Activated B cell treated with CpG ODN at 0.5 μM for 24 hours (primary cell): ENCODE results near the gene PDE5A. TPM values are rescaled to one million over a fixed set of nuclear protein-coding genes. Genes with fewer than 3 reads are reported as not detected.

Source experiments
- ATAC-seq: fragments of 200-7000 bp; cut with Tn5 transposase; one replicate; pipeline ENCODE4 v1.10.0; 2021; ENCODE audit warnings: low read depth, mild to moderate bottlenecking, moderate library complexity
- CTCF ChIA-PET: fragments of 350-600 bp; sonication (Branson Sonifier 250); formaldehyde crosslinking; loops from one replicate; lab custom pipeline; 2021; ENCODE audit warnings: antibody characterized with exemption; lab: Charles Lee
- POLR2A ChIA-PET: fragments of 350-600 bp; sonication (Branson Sonifier 250); formaldehyde crosslinking; loops from one replicate; lab custom pipeline; 2021; ENCODE audit warnings: antibody characterized with exemption; lab: Charles Lee
- DNase-seq: peaks from one replicate; pipeline ENCODE4 v3.0.0; 2022
- H3K27ac Mint-ChIP-seq: one replicate; pipeline ENCODE4 v1.8.0; 2020; ENCODE audit warnings: mixed read lengths
- H3K27me3 Mint-ChIP-seq: one replicate; pipeline ENCODE4 v1.8.0; 2021; ENCODE audit warnings: mixed read lengths
- H3K36me3 Mint-ChIP-seq: one replicate; pipeline ENCODE4 v1.8.0; 2021; ENCODE audit warnings: low read depth, mixed read lengths
- H3K4me1 Mint-ChIP-seq: one replicate; pipeline ENCODE4 v1.8.0; 2021; ENCODE audit warnings: mixed read lengths
- H3K4me3 Mint-ChIP-seq: one replicate; pipeline ENCODE4 v1.8.0; 2020; ENCODE audit warnings: mild to moderate bottlenecking, mixed read lengths
- H3K9me3 Mint-ChIP-seq: one replicate; pipeline ENCODE4 v1.8.0; 2020; ENCODE audit warnings: mixed read lengths
- intact Hi-C: fragments of 100-400 bp; cut with micrococcal nuclease; formaldehyde crosslinking; loops from one replicate; pipeline ENCODE4 v1.15.1; 2024
- total RNA-seq: library from RNA; stranded (reverse); gene quantifications from 2 replicates; pipeline ENCODE4 v1.2.3, GENCODE V29; 2022
- TF ChIP-seq, protein P1 (sequence below): fragments of 200-600 bp; IDR thresholded peaks from one replicate; pipeline ENCODE4 v1.8.0; 2022; ENCODE audit warnings: antibody characterized with exemption, mild to moderate bottlenecking

PDE5A gene
- total RNA-seq, 1 donor from 2014 or later: 0.47 TPM

DNA sequence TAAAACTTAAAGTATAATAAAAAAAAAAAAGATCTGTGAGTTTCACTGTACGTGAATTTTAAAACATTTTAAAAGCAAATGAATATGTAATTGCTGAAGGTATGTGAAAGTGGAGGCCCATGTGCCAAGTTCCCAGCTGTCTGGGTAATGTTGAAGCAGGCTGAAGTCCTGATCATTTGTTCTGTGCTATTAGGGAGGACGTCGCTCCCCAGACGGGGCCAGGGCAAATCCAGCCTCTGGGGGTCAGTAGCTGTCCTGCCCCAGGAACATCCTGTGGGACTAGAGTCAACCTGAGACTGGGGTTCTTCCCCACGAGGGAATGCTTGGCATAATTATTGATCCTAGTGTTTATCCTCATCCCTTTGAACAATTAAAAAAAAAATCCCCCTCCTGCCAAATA, 48.8 kb downstream of the PDE5A start:
- CTCF ChIA-PET: no interaction called here
- H3K36me3 Mint-ChIP-seq: no peaks in the 10 kb centered on the region

DNA sequence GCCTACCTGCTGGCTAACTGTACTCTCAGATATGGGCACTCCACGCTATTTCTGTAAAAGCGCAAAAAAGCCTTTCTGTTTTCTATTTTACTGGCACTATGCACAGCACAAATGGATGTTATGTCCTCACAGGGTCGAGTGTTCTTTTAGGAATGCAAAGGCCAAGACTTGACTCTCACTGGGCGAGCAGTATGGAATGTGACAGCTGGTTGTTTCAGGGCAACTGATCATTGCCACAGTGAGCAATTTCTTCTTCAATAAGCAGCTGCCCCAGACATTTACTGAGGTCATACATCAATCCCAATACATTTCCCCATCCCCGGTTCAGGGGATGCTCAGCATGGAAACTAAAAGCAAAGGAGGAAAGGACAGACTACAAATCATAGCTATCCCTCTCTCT, 58.2 kb downstream of the PDE5A start:
- ChIA-PET POLR2A (no interaction called here), CTCF (interaction anchor here (0.6 kb wide), 1 partner anchor 443 kb away, joined by 3 read pairs; no protein-coding TSS in a partner anchor)
- intact Hi-C loops: no loop called here
- no peak for ATAC-seq
- Mint-ChIP-seq H3K27ac (no peak overlapping the region), H3K27me3 (peaks cover 3% of the 10 kb centered on the region), H3K4me1 (no peaks in the 10 kb centered on the region), H3K4me3 (no peak overlapping the region), H3K36me3 (no peaks in the 10 kb centered on the region), H3K9me3 (no peaks in the 10 kb centered on the region)
- no peak for DNase-seq
- TF ChIP-seq, protein P1, sequence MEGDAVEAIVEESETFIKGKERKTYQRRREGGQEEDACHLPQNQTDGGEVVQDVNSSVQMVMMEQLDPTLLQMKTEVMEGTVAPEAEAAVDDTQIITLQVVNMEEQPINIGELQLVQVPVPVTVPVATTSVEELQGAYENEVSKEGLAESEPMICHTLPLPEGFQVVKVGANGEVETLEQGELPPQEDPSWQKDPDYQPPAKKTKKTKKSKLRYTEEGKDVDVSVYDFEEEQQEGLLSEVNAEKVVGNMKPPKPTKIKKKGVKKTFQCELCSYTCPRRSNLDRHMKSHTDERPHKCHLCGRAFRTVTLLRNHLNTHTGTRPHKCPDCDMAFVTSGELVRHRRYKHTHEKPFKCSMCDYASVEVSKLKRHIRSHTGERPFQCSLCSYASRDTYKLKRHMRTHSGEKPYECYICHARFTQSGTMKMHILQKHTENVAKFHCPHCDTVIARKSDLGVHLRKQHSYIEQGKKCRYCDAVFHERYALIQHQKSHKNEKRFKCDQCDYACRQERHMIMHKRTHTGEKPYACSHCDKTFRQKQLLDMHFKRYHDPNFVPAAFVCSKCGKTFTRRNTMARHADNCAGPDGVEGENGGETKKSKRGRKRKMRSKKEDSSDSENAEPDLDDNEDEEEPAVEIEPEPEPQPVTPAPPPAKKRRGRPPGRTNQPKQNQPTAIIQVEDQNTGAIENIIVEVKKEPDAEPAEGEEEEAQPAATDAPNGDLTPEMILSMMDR: no peak

More for the DNA sequence above, 48.8 kb downstream of the PDE5A start:
- TF ChIP-seq, protein P1: no peak
- peaks cover 6% of the 10 kb centered on the region for H3K27me3 Mint-ChIP-seq
- ATAC-seq (no peak), DNase-seq (no peak)
- intact Hi-C loops: no loop called here
- H3K9me3 Mint-ChIP-seq: no peaks in the 10 kb centered on the region
- no peak overlapping the region for H3K4me3 Mint-ChIP-seq
- POLR2A ChIA-PET: no interaction called here
- no peaks in the 10 kb centered on the region for H3K4me1 Mint-ChIP-seq
- H3K27ac Mint-ChIP-seq: no peak overlapping the region

DNA sequence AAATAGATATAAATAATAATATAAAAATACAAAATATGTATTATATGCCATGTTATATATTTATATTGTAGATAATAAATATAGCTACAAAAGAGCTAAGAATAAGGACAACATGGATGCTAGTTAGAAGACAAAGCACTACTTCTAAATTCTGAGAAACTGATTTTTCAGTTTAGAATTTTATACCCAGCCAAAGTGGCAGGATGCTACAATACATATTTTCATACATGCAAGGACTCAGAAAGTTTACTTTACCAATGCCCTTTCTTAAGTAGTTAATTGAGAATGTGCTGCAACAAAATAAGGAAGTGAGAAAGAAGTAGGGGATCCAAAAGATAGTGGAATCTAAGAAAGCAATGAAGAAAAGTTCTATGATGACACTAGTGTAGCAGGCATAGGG, 64.5 kb downstream of the PDE5A start:
- ChIA-PET CTCF (no interaction called here), POLR2A (no interaction called here)
- H3K27ac Mint-ChIP-seq: no peak overlapping the region
- no peaks in the 10 kb centered on the region for H3K4me1 Mint-ChIP-seq
- intact Hi-C loops: no loop called here
- H3K27me3 Mint-ChIP-seq: no peaks in the 10 kb centered on the region
- H3K36me3 Mint-ChIP-seq: peaks cover 3% of the 10 kb centered on the region
- peaks cover 17% of the 10 kb centered on the region for H3K9me3 Mint-ChIP-seq
- TF ChIP-seq, protein P1: no peak
- ATAC-seq (no peak), DNase-seq (no peak)
- H3K4me3 Mint-ChIP-seq: no peak overlapping the region

DNA sequence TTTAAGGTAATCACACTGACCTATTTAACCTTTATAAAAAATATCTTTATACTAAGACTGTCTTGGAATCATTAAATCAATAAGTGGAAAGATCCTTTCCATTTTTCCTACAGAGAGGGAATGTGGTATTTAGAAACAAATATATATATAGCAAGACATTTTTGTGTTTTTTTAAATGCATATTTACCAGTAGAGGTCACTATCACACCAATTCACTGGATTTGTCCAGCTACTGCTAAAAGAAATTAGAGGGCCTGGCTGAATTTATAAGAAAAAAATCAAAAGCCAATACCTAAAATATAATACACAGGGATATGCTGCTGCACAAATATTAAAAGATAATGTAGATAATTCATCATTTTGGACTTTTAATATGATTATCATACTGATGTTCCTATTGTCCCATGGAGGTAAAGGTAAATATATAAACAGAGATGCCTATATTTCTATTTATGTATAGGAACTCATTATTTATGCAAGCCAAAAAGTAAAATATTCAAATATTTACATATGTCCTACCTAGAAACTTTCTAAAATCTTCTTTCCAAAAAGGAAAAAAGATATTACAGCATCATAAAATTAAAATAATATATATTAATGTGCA, 69.5 kb downstream of the PDE5A start:
- intact Hi-C loops: loop anchor here (1.0 kb wide), 2 partner anchors 68 to 491 kb away; no protein-coding TSS in a partner anchor
- no peak for DNase-seq
- Mint-ChIP-seq H3K4me3 (no peak overlapping the region), H3K27ac (no peak overlapping the region), H3K27me3 (no peaks in the 10 kb centered on the region), H3K9me3 (peaks cover 6% of the 10 kb centered on the region), H3K36me3 (peaks cover 3% of the 10 kb centered on the region), H3K4me1 (no peaks in the 10 kb centered on the region)
- POLR2A ChIA-PET: no interaction called here
- TF ChIP-seq, protein P1: no peak
- CTCF ChIA-PET: interaction anchor here (0.6 to 0.9 kb wide), 3 partner anchors 495 to 591 kb away, joined by 3 read pairs; no protein-coding TSS in a partner anchor
- ATAC-seq: no peak

DNA sequence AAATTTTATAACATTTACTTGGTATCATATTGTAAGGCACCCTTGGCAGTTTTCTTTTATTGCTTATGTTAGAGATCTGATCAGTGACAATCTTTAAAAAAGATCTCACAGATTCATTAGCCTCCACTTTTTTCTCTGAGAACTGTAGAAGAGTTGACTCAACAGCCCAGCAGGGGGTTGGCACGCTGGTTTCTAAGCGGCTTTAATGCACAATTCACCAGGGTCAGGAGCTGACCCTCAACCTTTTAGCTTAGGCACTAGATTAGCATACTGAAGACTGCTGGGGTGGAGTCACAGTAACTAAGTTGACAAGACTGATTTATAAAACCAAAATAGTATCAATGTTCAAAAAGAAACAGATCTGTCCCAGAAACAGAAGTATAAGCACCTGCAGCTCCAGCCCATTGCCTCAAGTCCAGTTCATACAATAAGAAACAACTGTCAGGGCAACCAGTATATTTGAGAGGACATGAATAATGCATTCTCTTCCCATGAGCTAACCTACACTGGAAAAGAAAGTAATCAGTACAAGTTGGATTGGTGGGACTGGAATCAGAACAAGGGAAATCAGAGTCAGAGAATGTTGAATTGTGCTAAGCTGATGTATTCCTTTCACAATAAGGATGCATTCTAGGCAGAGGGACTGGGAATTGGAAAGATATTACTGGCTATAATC, 77.6 kb downstream of the PDE5A start:
- H3K4me1 Mint-ChIP-seq: peaks cover 3% of the 10 kb centered on the region
- no peak for ATAC-seq
- H3K27me3 Mint-ChIP-seq: no peaks in the 10 kb centered on the region
- peaks cover 8% of the 10 kb centered on the region for H3K36me3 Mint-ChIP-seq
- CTCF ChIA-PET: no interaction called here
- TF ChIP-seq, protein P1: no peak
- H3K9me3 Mint-ChIP-seq: no peaks in the 10 kb centered on the region
- no peak for DNase-seq
- intact Hi-C loops: no loop called here
- H3K4me3 Mint-ChIP-seq: no peak overlapping the region
- POLR2A ChIA-PET: no interaction called here
- no peak overlapping the region for H3K27ac Mint-ChIP-seq
